ENCODE data around the gene EXPH5. TPM values are rescaled to one million over a fixed set of nuclear protein-coding genes. Genes with fewer than 3 reads are reported as not detected.
A peak's percentile ranks its signal among the peaks of the same experiment; 100 is the strongest.
"Not testable (repeated sequence)": the region's sequence is repeated elsewhere in the genome, so short reads cannot be mapped to it uniquely, and the experiment has no call there.

The EXPH5 gene
- polyA plus RNA-seq, result 7.9 to 19.0 TPM (median 11.7 TPM) in 3 replicates
- 14.1 TPM for polyA plus RNA-seq (2011; ENCODE audit: low read depth)
- 1.6 and 3.2 TPM in 2 replicates for polyA plus RNA-seq (2011; cell fraction: cytosol; rRNA removed)
- polyA plus RNA-seq (2011; cell fraction: nucleus; rRNA removed), result 24.3 and 28.3 TPM in 2 replicates
- polyA plus RNA-seq (2012; ENCODE audit: low replicate concordance), result 4.7 and 17.6 TPM in 2 replicates
- 12.8 to 79.7 TPM (median 65.4 TPM) in 3 replicates for polyA minus RNA-seq
- polyA minus RNA-seq (2011; cell fraction: cytosol; rRNA and poly(A)+ RNA removed), result 6.5 TPM
- polyA minus RNA-seq (2011; cell fraction: nucleus; rRNA and poly(A)+ RNA removed), result 57.4 and 120 TPM in 2 replicates

GRCh38 chr11:108593214-108593922, at the start of gene EXPH5:
TSS of gene EXPH5 (minus strand) at chr11:108593768. CDS start at chr11:108593536, 232 bp downstream.
- Histone ChIP-seq H3K9ac (ENCODE audit: control insufficient read depth, extremely low read depth, insufficient read depth, low read length) (peak within 1 kb of the TSS; percentile 96), H3K9me3 (ENCODE audit: control insufficient read depth, low read depth, low read length) (no peaks in the 10 kb centered on the region), H3K79me2 (ENCODE audit: control insufficient read depth, insufficient read depth, low read length) (peaks cover 41% of the 10 kb centered on the region), H3K27ac (ENCODE audit: control insufficient read depth, insufficient read depth, low read length) (peak within 1 kb of the TSS; percentile 97), H3K4me2 (ENCODE audit: control insufficient read depth, extremely low read depth, insufficient read depth, low read depth, low read length) (peak within 1 kb of the TSS; percentile 92), H3K9me1 (ENCODE audit: control insufficient read depth, extremely low read depth, insufficient read depth, low read length) (no peaks in the 10 kb centered on the region), H3K4me1 (ENCODE audit: control insufficient read depth, extremely low read depth, insufficient read depth, low read length) (peaks cover 47% of the 10 kb centered on the region), H3K27me3 (ENCODE audit: control insufficient read depth, extremely low read depth, insufficient read depth, low read length) (no peaks in the 10 kb centered on the region), H3K4me3 (ENCODE audit: control insufficient read depth in 2 of 3, extremely low read depth in 1 of 3, insufficient read depth in 2 of 3, low read depth in 1 of 3, low read length in 3 of 3) (peak within 1 kb of the TSS; percentile 72 to 96 (median 78)), H4K20me1 (ENCODE audit: control insufficient read depth, extremely low read depth, insufficient read depth, low read length) (no peaks in the 10 kb centered on the region), H2AFZ (ENCODE audit: control insufficient read depth, low read length) (peak within 1 kb of the TSS; percentile 85), H3K36me3 (ENCODE audit: control insufficient read depth in 2 of 2, extremely low read depth in 1 of 2, insufficient read depth in 2 of 2, low read length in 2 of 2) (no peaks in the 10 kb centered on the region)
- TF ChIP-seq CTCF (optimal IDR thresholded peaks at IDR 0.05 in 1 of 3, IDR thresholded peaks at IDR 0.05 in 1 of 3, conservative IDR thresholded peaks at IDR 0.05 in 1 of 3; ENCODE audit: extremely low read depth in 1 of 3, insufficient read depth in 2 of 3, low read length in 3 of 3) (peak in 1 of 3 experiments; percentile 6), EZH2 (IDR thresholded peaks at IDR 0.05; ENCODE audit: low read length) (no peak)
- dilution Hi-C loops (cut with MboI; ENCODE audit: extremely low pct_ligation_motif_present, low sequenced_read_pairs), result no loop called here
- FAIRE-seq (peak; percentile 97), DNase-seq (ENCODE audit: low read depth, low spot score) (peak; percentile 99)

GRCh38 chr11:108641752-108642151, 48.2 kb upstream of the EXPH5 start:
- dilution Hi-C loops (cut with MboI; ENCODE audit: extremely low pct_ligation_motif_present, low sequenced_read_pairs); H3K36me3 ChIP-seq (ENCODE audit: control insufficient read depth in 2 of 2, extremely low read depth in 1 of 2, insufficient read depth in 2 of 2, low read length in 2 of 2); H3K9me1 ChIP-seq (ENCODE audit: control insufficient read depth, extremely low read depth, insufficient read depth, low read length); FAIRE-seq; DNase-seq (ENCODE audit: low read depth, low spot score); H3K9me3 ChIP-seq (ENCODE audit: control insufficient read depth, low read depth, low read length); H3K27me3 ChIP-seq (ENCODE audit: control insufficient read depth, extremely low read depth, insufficient read depth, low read length); H3K9ac ChIP-seq (ENCODE audit: control insufficient read depth, extremely low read depth, insufficient read depth, low read length); H2AFZ ChIP-seq (ENCODE audit: control insufficient read depth, low read length); H3K79me2 ChIP-seq (ENCODE audit: control insufficient read depth, insufficient read depth, low read length); H3K4me2 ChIP-seq (ENCODE audit: control insufficient read depth, extremely low read depth, insufficient read depth, low read depth, low read length); H3K27ac ChIP-seq (ENCODE audit: control insufficient read depth, insufficient read depth, low read length); H3K4me3 ChIP-seq (ENCODE audit: control insufficient read depth in 2 of 3, extremely low read depth in 1 of 3, insufficient read depth in 2 of 3, low read depth in 1 of 3, low read length in 3 of 3); H4K20me1 ChIP-seq (ENCODE audit: control insufficient read depth, extremely low read depth, insufficient read depth, low read length); H3K4me1 ChIP-seq (ENCODE audit: control insufficient read depth, extremely low read depth, insufficient read depth, low read length): not testable (repeated sequence)

Measured in keratinocyte (primary cell).